ENCODE measurements around the gene NYNRIN. TPM values are rescaled to one million over a fixed set of nuclear protein-coding genes. Genes with fewer than 3 reads are reported as not detected.
"Not testable (repeated sequence)": the region's sequence is repeated elsewhere in the genome, so short reads cannot be mapped to it uniquely, and the experiment has no call there.

NYNRIN gene
- total RNA-seq, 4 donors from 2014 or later: 17.7 to 37.8 (median 23.5) TPM

- H3K4me3 ChIP-seq (ENCODE audit: low read depth, poor library complexity, severe bottlenecking): no peak overlapping the region
- intact Hi-C loops (cut with DNase I; ENCODE audit: low total_unique reads): no loop called here
- no peak for DNase-seq (ENCODE audit: low spot score in 2 of 2)
- no peak for TF ChIP-seq POLR2A (IDR thresholded peaks at IDR 0.05)
- no peak for TF ChIP-seq CTCF (IDR thresholded peaks at IDR 0.05)
- WGBS, 2 donors: 86 to 91% methylated on average over 4 of the region's 4 CpGs
These were observed 13.3 kb upstream of the NYNRIN start for GRCh38 chr14:24385524-24385923.

GRCh38 chr14:24387009-24387345 is 11.8 kb upstream of the NYNRIN start:
- no peak for TF ChIP-seq POLR2A (IDR thresholded peaks at IDR 0.05)
- no peak for TF ChIP-seq CTCF (IDR thresholded peaks at IDR 0.05)
- no peak overlapping the region for H3K4me3 ChIP-seq (ENCODE audit: low read depth, poor library complexity, severe bottlenecking)
- 90 to 95% methylated on average over 2 of the region's 2 CpGs for WGBS, 2 donors
- no peak for DNase-seq (ENCODE audit: low spot score in 2 of 2)
- intact Hi-C loops (cut with DNase I; ENCODE audit: low total_unique reads): no loop called here

GRCh38 chr14:24387579-24387978 is 11.2 kb upstream of the NYNRIN start:
- H3K4me3 ChIP-seq (ENCODE audit: low read depth, poor library complexity, severe bottlenecking); intact Hi-C loops (cut with DNase I; ENCODE audit: low total_unique reads); DNase-seq (ENCODE audit: low spot score in 2 of 2): not testable (repeated sequence)
- 88 to 90% methylated on average over 5 of the region's 5 CpGs for WGBS, 2 donors

GRCh38 chr14:24388474-24389179 is 10.2 kb upstream of the NYNRIN start:
- no peak overlapping the region for H3K4me3 ChIP-seq (ENCODE audit: low read depth, poor library complexity, severe bottlenecking)
- TF ChIP-seq POLR2A (IDR thresholded peaks at IDR 0.05) (no peak), CTCF (IDR thresholded peaks at IDR 0.05) (no peak)
- intact Hi-C loops (cut with DNase I; ENCODE audit: low total_unique reads): no loop called here
- DNase-seq (ENCODE audit: low spot score in 2 of 2): no peak
- WGBS, 2 donors: 53 to 68% methylated on average over 2 of the region's 2 CpGs

GRCh38 chr14:24389226-24389848 is 9.5 kb upstream of the NYNRIN start:
- no peak for DNase-seq (ENCODE audit: low spot score in 2 of 2)
- intact Hi-C loops (cut with DNase I; ENCODE audit: low total_unique reads): no loop called here
- TF ChIP-seq POLR2A (IDR thresholded peaks at IDR 0.05): no peak
- TF ChIP-seq CTCF (IDR thresholded peaks at IDR 0.05): no peak
- 66 to 79% methylated on average over 11 of the region's 11 CpGs for WGBS, 2 donors
- no peak overlapping the region for H3K4me3 ChIP-seq (ENCODE audit: low read depth, poor library complexity, severe bottlenecking)

- WGBS, 2 donors: 72% methylated on average over 6 of the region's 6 CpGs
These were observed 7.9 kb upstream of the NYNRIN start for GRCh38 chr14:24390701-24391468.

More at GRCh38 chr14:24390701-24391468, 7.9 kb upstream of the NYNRIN start:
- TF ChIP-seq CTCF (IDR thresholded peaks at IDR 0.05) (no peak), POLR2A (IDR thresholded peaks at IDR 0.05) (no peak)
- no peak overlapping the region for H3K4me3 ChIP-seq (ENCODE audit: low read depth, poor library complexity, severe bottlenecking)
- intact Hi-C loops (cut with DNase I; ENCODE audit: low total_unique reads): no loop called here
- no peak for DNase-seq (ENCODE audit: low spot score in 2 of 2)

Measured in lower leg skin (tissue), 4 donors.